ENCODE measurements around the gene FAM131B. TPM values are rescaled to one million over a fixed set of nuclear protein-coding genes. Genes with fewer than 3 reads are reported as not detected.

The FAM131B gene
- total RNA-seq (2022; extraction: Qiagen RNA extraction) = 0.25 to 0.38 TPM (median 0.34 TPM) in 5 replicates

GRCh38 chr7:143362131-143363015, at the start of gene FAM131B:
Gene FAM131B, minus strand, starts transcription at chr7:143362713. Its CDS starts 110 bp downstream, at chr7:143362603.

GRCh38 chr7:143408686-143409561, 46.4 kb upstream of the FAM131B start, which contains the start of gene EPHA1:
Gene EPHA1, minus strand, starts transcription at chr7:143408856. Its CDS starts 51 bp downstream, at chr7:143408805.

GRCh38 chr7:143380646-143381426, 18.3 kb upstream of the FAM131B start, which contains the start of gene ZYX:
Gene ZYX, plus strand, starts transcription at chr7:143381345. Its CDS starts 227 bp downstream, at chr7:143381572.

GRCh38 chr7:143315776-143316175, 46.7 kb downstream of the FAM131B start, which contains the start of gene CLCN1:
Gene CLCN1, plus strand, starts transcription at chr7:143316111. Its CDS starts 102 bp downstream, at chr7:143316213.

Other genes with a start within 250 kb of the FAM131B start
- gene PIP, start 230.6 kb downstream of the FAM131B start, total RNA-seq (2022; extraction: Qiagen RNA extraction) = 0.19 to 0.32 TPM (median 0.23 TPM) in 3 of 5 replicates, not detected in the others
- not detected in 5 replicates for gene TAS2R39, start 179.3 kb downstream of the FAM131B start, total RNA-seq (2022; extraction: Qiagen RNA extraction)
- gene TAS2R40, start 140.7 kb downstream of the FAM131B start, total RNA-seq (2022; extraction: Qiagen RNA extraction) = not detected in 5 replicates
- gene GSTK1, start 99.3 kb downstream of the FAM131B start, total RNA-seq (2022; extraction: Qiagen RNA extraction) = 112 to 119 TPM (median 113 TPM) in 5 replicates
- gene TMEM139, start 77.8 kb downstream of the FAM131B start, total RNA-seq (2022; extraction: Qiagen RNA extraction) = 0.63 to 1.0 TPM (median 0.67 TPM) in 5 replicates
- gene CASP2, start 74.4 kb downstream of the FAM131B start, total RNA-seq (2022; extraction: Qiagen RNA extraction) = 20.7 to 24.6 TPM (median 21.4 TPM) in 5 replicates
- gene CLCN1, start 46.6 kb downstream of the FAM131B start, total RNA-seq (2022; extraction: Qiagen RNA extraction) = 0.03 to 0.06 TPM (median 0.05 TPM) in 3 of 5 replicates, not detected in the others
- 143 to 225 TPM (median 205 TPM) in 5 replicates for gene ZYX, start 18.6 kb upstream of the FAM131B start, total RNA-seq (2022; extraction: Qiagen RNA extraction)
- gene EPHA1, start 46.1 kb upstream of the FAM131B start, total RNA-seq (2022; extraction: Qiagen RNA extraction) = 0.13 to 0.14 TPM in 2 of 5 replicates, not detected in the others
- gene TAS2R60, start 80.7 kb upstream of the FAM131B start, total RNA-seq (2022; extraction: Qiagen RNA extraction) = not detected in 5 replicates
- gene TAS2R41, start 115.2 kb upstream of the FAM131B start, total RNA-seq (2022; extraction: Qiagen RNA extraction) = not detected in 5 replicates
- 0.04 TPM in 1 of 5 replicates, not detected in the others for gene CTAGE15, start 209.1 kb upstream of the FAM131B start, total RNA-seq (2022; extraction: Qiagen RNA extraction)

Data from A549 treated with dexamethasone at 1 μM for 4 hours (cell line).